ENCODE data around the gene ADIPOR2. TPM values are rescaled to one million over a fixed set of nuclear protein-coding genes. Genes with fewer than 3 reads are reported as not detected.
"Not testable (repeated sequence)": the region's sequence is repeated elsewhere in the genome, so short reads cannot be mapped to it uniquely, and the experiment has no call there.

The ADIPOR2 gene
- total RNA-seq, 2 experiments from 2014 or later: 66.4 to 68.8 TPM

- CTCF ChIA-PET: not testable (repeated sequence)
- POLR2A ChIA-PET: interaction anchor here (0.6 kb wide), 1 partner anchor 109 kb away, joined by 7 read pairs; no protein-coding TSS in a partner anchor
These were observed 4.2 kb downstream of the ADIPOR2 start for GRCh38 chr12:1695097-1695496.

GRCh38 chr12:1695886-1696670 is 5.2 kb downstream of the ADIPOR2 start:
- ChIA-PET POLR2A (no interaction called here), CTCF (interaction anchor here (0.6 to 1.1 kb wide), 2 partner anchors 43 to 99 kb away, joined by 3 to 4 read pairs; no protein-coding TSS in a partner anchor)

GRCh38 chr12:1696800-1697199 is 5.9 kb downstream of the ADIPOR2 start:
- ChIA-PET CTCF (interaction anchor here (0.8 to 1.1 kb wide), 2 partner anchors 44 to 62 kb away, joined by 3 read pairs; no protein-coding TSS in a partner anchor), POLR2A (no interaction called here)

- ChIA-PET POLR2A (no interaction called here), CTCF (interaction anchor here (0.8 to 1.5 kb wide), 2 partner anchors 62 to 86 kb away, joined by 3 to 4 read pairs; no protein-coding TSS in a partner anchor)
These were observed 6.4 kb downstream of the ADIPOR2 start for GRCh38 chr12:1697271-1697670.

- POLR2A ChIA-PET: no interaction called here
- CTCF ChIA-PET: interaction anchor here (1.5 kb wide), 1 partner anchor 84 kb away, joined by 4 read pairs; no protein-coding TSS in a partner anchor
These were observed 7.8 kb downstream of the ADIPOR2 start for GRCh38 chr12:1698720-1699119.

GRCh38 chr12:1702713-1703112 is 11.8 kb downstream of the ADIPOR2 start:
- ChIA-PET POLR2A (interaction anchor here (1.3 kb wide), 1 partner anchor 12 kb away, joined by 4 read pairs; the partner anchor contains the start of gene ADIPOR2), CTCF (no interaction called here)

GRCh38 chr12:1703771-1704722 is 13.2 kb downstream of the ADIPOR2 start:
- ChIA-PET POLR2A (interaction anchor here (1.3 kb wide), 1 partner anchor 13 kb away, joined by 4 read pairs; the partner anchor contains the start of gene ADIPOR2), CTCF (interaction anchor here (0.6 to 0.7 kb wide), 3 partner anchors 51 to 555 kb away, joined by 3 to 5 read pairs (median 4); no protein-coding TSS in a partner anchor)

GRCh38 chr12:1705774-1706631 is 15.1 kb downstream of the ADIPOR2 start:
- ChIA-PET CTCF (interaction anchor here (0.7 kb wide), 1 partner anchor 53 kb away, joined by 3 read pairs; no protein-coding TSS in a partner anchor), POLR2A (no interaction called here)

- CTCF ChIA-PET: no interaction called here
- POLR2A ChIA-PET: no interaction called here
These were observed 15.7 kb downstream of the ADIPOR2 start for GRCh38 chr12:1706632-1706980.

GRCh38 chr12:1707051-1707450 is 16.2 kb downstream of the ADIPOR2 start:
- ChIA-PET CTCF (no interaction called here), POLR2A (no interaction called here)

GRCh38 chr12:1709968-1710367 is 19.1 kb downstream of the ADIPOR2 start:
- POLR2A ChIA-PET: not testable (repeated sequence)
- CTCF ChIA-PET: interaction anchor here (0.8 kb wide), 1 partner anchor 19 kb away, joined by 3 read pairs; no protein-coding TSS in a partner anchor

- CTCF ChIA-PET: interaction anchor here (1.6 kb wide), 1 partner anchor 20 kb away, joined by 3 read pairs; no protein-coding TSS in a partner anchor
- POLR2A ChIA-PET: not testable (repeated sequence)
These were observed 20.0 kb downstream of the ADIPOR2 start for GRCh38 chr12:1710870-1711269.

GRCh38 chr12:1711536-1712211 is 20.8 kb downstream of the ADIPOR2 start:
- CTCF ChIA-PET: interaction anchor here (1.6 kb wide), 1 partner anchor 19 kb away, joined by 3 read pairs; no protein-coding TSS in a partner anchor
- POLR2A ChIA-PET: not testable (repeated sequence)

- CTCF ChIA-PET: interaction anchor here (1.6 kb wide), 1 partner anchor 18 kb away, joined by 3 read pairs; no protein-coding TSS in a partner anchor
- POLR2A ChIA-PET: not testable (repeated sequence)
These were observed 21.4 kb downstream of the ADIPOR2 start for GRCh38 chr12:1712305-1712704.

- CTCF ChIA-PET, POLR2A ChIA-PET: not testable (repeated sequence)
These were observed 22.0 kb downstream of the ADIPOR2 start for GRCh38 chr12:1712852-1713251.

GRCh38 chr12:1713783-1714348 is 23.0 kb downstream of the ADIPOR2 start:
- POLR2A ChIA-PET, CTCF ChIA-PET: not testable (repeated sequence)

GRCh38 chr12:1715459-1715858 is 24.6 kb downstream of the ADIPOR2 start:
- POLR2A ChIA-PET: not testable (repeated sequence)
- CTCF ChIA-PET: interaction anchor here (1.2 kb wide), 1 partner anchor 15 kb away, joined by 3 read pairs; no protein-coding TSS in a partner anchor
